B cell (primary cell): ENCODE results near the gene WDR18. TPM values are rescaled to one million over a fixed set of nuclear protein-coding genes. Genes with fewer than 3 reads are reported as not detected.

Source experiments
- ATAC-seq: fragments of 200-7000 bp; cut with Tn5 transposase; one replicate; pipeline ENCODE4 v1.10.0; 2021; ENCODE audit warnings: low read depth, mild to moderate bottlenecking, moderate number of reproducible peaks, moderate library complexity
- CTCF ChIA-PET: fragments of 350-600 bp; sonication (Branson Sonifier 250); formaldehyde crosslinking; loops from one replicate; lab custom pipeline; 2021; ENCODE audit warnings: antibody characterized with exemption, inconsistent platforms; lab: Charles Lee
- POLR2A ChIA-PET: fragments of 350-600 bp; sonication (Branson Sonifier 250); formaldehyde crosslinking; loops from one replicate; lab custom pipeline; 2021; ENCODE audit warnings: antibody characterized with exemption; lab: Charles Lee
- DNase-seq: peaks from one replicate; pipeline ENCODE4 v3.0.0; 2013
- H2AFZ ChIP-seq: 2 replicates; pipeline ENCODE4 v1.6.1; 2012; ENCODE audit warnings: mild to moderate bottlenecking, low read depth, low read length; ENCODE audit not compliant: insufficient read depth, poor library complexity, severe bottlenecking
- H3K27ac ChIP-seq, 2 donors: 1 replicate in 1 of 2; 2 replicates in 1 of 2; pipeline ENCODE4 v1.5.1; 2012 to 2013; ENCODE audit warnings: low read length in 2 of 2, mild to moderate bottlenecking in 2 of 2, moderate library complexity in 1 of 2
- H3K27me3 ChIP-seq, 4 experiments: fragments of 200-600 bp in 1 of 4; sonication (generic) in 1 of 4; replicated peaks in 1 of 4; 1 replicate in 2 of 4; 2 replicates in 2 of 4; pipeline versions ENCODE4 v1.6.1 to v1.7.0; 2013 to 2016; ENCODE audit warnings: low read length in 3 of 4, mild to moderate bottlenecking in 2 of 4, mixed read lengths in 1 of 4, moderate library complexity in 1 of 4; ENCODE audit not compliant: insufficient read depth in 4 of 4, control insufficient read depth in 3 of 4; ENCODE audit errors: control extremely low read depth in 1 of 4
- H3K36me3 ChIP-seq, 2 experiments: replicated peaks in 1 of 2; 1 replicate in 1 of 2; 2 replicates in 1 of 2; pipeline versions ENCODE4 v1.6.1 to v1.7.1; 2013; ENCODE audit warnings: low read length in 1 of 2; ENCODE audit not compliant: insufficient read depth in 2 of 2, control insufficient read depth in 1 of 2; ENCODE audit errors: control extremely low read depth in 1 of 2, extremely low read depth in 1 of 2
- H3K4me1 ChIP-seq, 2 donors: fragments of 200-600 bp in 1 of 2; sonication (generic) in 1 of 2; 1 replicate in 1 of 2; 2 replicates in 1 of 2; pipeline versions ENCODE4 v1.5.1 to v1.6.1; 2013 to 2017; ENCODE audit warnings: low read length in 2 of 2; ENCODE audit not compliant: control insufficient read depth in 2 of 2, insufficient read depth in 2 of 2
- H3K4me2 ChIP-seq: replicated peaks from 2 replicates; pipeline ENCODE3; 2012; ENCODE audit warnings: mild to moderate bottlenecking, low read depth, low read length; ENCODE audit not compliant: poor library complexity, severe bottlenecking
- H3K4me3 ChIP-seq, 5 experiments: fragments of 200-600 bp in 1 of 5; sonication (generic) in 1 of 5; 1 replicate in 3 of 5; 2 replicates in 2 of 5; pipeline versions ENCODE4 v1.5.1 to v1.7.0; 2011 to 2016; ENCODE audit warnings: low read length in 4 of 5, mild to moderate bottlenecking in 4 of 5, low read depth in 2 of 5, control low read depth in 1 of 5, moderate library complexity in 1 of 5; ENCODE audit not compliant: insufficient read depth in 1 of 5; ENCODE audit errors: control extremely low read depth in 1 of 5, extremely low read depth in 1 of 5
- H3K79me2 ChIP-seq: fragments of 200-600 bp; sonication (generic); one replicate; pipeline ENCODE4 v1.6.0; 2016; ENCODE audit warnings: low read length; ENCODE audit not compliant: control insufficient read depth, insufficient read depth
- H3K9ac ChIP-seq: fragments of 200-600 bp; sonication (generic); 2 replicates; pipeline ENCODE4 v1.6.1; 2017; ENCODE audit warnings: mild to moderate bottlenecking, low read length, moderate library complexity
- H3K9me3 ChIP-seq, 3 donors: one replicate each; pipeline versions ENCODE4 v1.6.1 to v1.7.1; 2013; ENCODE audit warnings: low read length in 2 of 3; ENCODE audit not compliant: control insufficient read depth in 2 of 3, insufficient read depth in 1 of 3; ENCODE audit errors: control extremely low read depth in 1 of 3
- H4K20me1 ChIP-seq: 2 replicates; pipeline ENCODE4 v1.6.0; 2012; ENCODE audit warnings: mild to moderate bottlenecking, low read length; ENCODE audit not compliant: insufficient read depth, control insufficient read depth, poor library complexity, severe bottlenecking
- H3K27ac Mint-ChIP-seq: one replicate; pipeline ENCODE4 v1.8.0; 2021; ENCODE audit warnings: mixed read lengths
- H3K27me3 Mint-ChIP-seq: one replicate; pipeline ENCODE4 v1.8.0; 2021; ENCODE audit warnings: mixed read lengths
- H3K4me1 Mint-ChIP-seq: one replicate; pipeline ENCODE4 v1.8.0; 2021; ENCODE audit warnings: mixed read lengths
- H3K4me3 Mint-ChIP-seq: one replicate; pipeline ENCODE4 v1.8.0; 2021; ENCODE audit warnings: mixed read lengths
- H3K9me3 Mint-ChIP-seq: one replicate; pipeline ENCODE4 v1.8.0; 2022; ENCODE audit warnings: mixed read lengths; ENCODE audit not compliant: insufficient read depth
- EZH2 ChIP-seq: IDR thresholded peaks from 2 replicates; pipeline ENCODE4 v1.6.1; 2012; ENCODE audit warnings: borderline replicate concordance, low read depth, mild to moderate bottlenecking, moderate library complexity, low read length; ENCODE audit not compliant: insufficient read depth, poor library complexity, severe bottlenecking
- WGBS: methylation state at CpG from one replicate; pipeline ENCODE4 v1.1.5; 2013; ENCODE audit warnings: missing lambda C conversion rate; ENCODE audit not compliant: insufficient coverage; 5-methylcytosine and 5-hydroxymethylcytosine counted together
- intact Hi-C: fragments of 100-400 bp; cut with micrococcal nuclease; formaldehyde crosslinking; loops from one replicate; pipeline ENCODE4 v1.10.0; 2022
- polyA plus RNA-seq: library from polyadenylated mRNA; depleted of rRNA; stranded (reverse); fragments of >200 nt; gene quantifications from 2 replicates; pipeline ENCODE4 v1.2.3, GENCODE V29; 2012
- total RNA-seq, 2 donors: library from RNA; stranded (reverse); fragments of 120-200 nt in 1 of 2; gene quantifications; 1 replicate in 1 of 2; 2 replicates in 1 of 2; pipeline versions ENCODE4 v1.2.3 to v1.2.4, GENCODE V29; 2013 to 2022
- TF ChIP-seq, protein P1 (sequence below): fragments of 200-600 bp; IDR thresholded peaks from one replicate; pipeline ENCODE4 v1.8.0; 2022; ENCODE audit warnings: antibody characterized with exemption, mild to moderate bottlenecking

The WDR18 gene
- total and polyA plus RNA-seq, 2 donors (not counting 1 experiment from before 2014, with no cell fraction given) = 48.5 to 60.5 TPM

DNA sequence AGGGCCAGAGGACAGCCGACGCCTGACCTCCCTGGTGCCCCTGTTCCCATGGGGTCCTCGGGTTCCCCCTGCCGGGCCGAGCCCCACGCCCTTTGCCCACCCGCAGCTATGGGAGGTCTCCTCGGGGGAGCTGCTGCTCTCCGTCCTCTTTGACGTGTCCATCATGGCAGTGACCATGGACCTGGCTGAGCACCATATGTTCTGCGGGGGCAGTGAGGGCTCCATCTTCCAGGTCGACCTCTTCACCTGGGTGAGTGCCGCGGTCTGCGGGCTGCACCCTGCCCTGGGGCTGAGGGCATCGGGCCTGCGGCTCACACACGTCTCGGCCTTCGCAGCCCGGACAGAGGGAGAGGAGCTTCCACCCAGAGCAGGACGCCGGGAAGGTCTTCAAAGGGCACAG, 6.6 kb downstream of the WDR18 start:
- H3K9ac ChIP-seq = no peak overlapping the region
- Mint-ChIP-seq H3K27ac (no peak overlapping the region), H3K4me1 (peaks cover 3% of the 10 kb centered on the region), H3K9me3 (no peaks in the 10 kb centered on the region), H3K4me3 (no peak overlapping the region), H3K27me3 (no peaks in the 10 kb centered on the region)
- H3K4me3 ChIP-seq = no peak overlapping the region
- no peak overlapping the region for H3K27ac ChIP-seq
- H3K79me2 ChIP-seq = peaks cover 15% of the 10 kb centered on the region
- H4K20me1 ChIP-seq = peaks cover 9% of the 10 kb centered on the region
- POLR2A ChIA-PET = no interaction called here
- no peaks in the 10 kb centered on the region for H3K9me3 ChIP-seq
- H3K4me2 ChIP-seq = no peak overlapping the region
- 98% methylated on average over 23 of the region's 23 CpGs for WGBS
- no peak for ATAC-seq
- intact Hi-C loops = no loop called here
- TF ChIP-seq EZH2 = no peak
- TF ChIP-seq, protein P1, sequence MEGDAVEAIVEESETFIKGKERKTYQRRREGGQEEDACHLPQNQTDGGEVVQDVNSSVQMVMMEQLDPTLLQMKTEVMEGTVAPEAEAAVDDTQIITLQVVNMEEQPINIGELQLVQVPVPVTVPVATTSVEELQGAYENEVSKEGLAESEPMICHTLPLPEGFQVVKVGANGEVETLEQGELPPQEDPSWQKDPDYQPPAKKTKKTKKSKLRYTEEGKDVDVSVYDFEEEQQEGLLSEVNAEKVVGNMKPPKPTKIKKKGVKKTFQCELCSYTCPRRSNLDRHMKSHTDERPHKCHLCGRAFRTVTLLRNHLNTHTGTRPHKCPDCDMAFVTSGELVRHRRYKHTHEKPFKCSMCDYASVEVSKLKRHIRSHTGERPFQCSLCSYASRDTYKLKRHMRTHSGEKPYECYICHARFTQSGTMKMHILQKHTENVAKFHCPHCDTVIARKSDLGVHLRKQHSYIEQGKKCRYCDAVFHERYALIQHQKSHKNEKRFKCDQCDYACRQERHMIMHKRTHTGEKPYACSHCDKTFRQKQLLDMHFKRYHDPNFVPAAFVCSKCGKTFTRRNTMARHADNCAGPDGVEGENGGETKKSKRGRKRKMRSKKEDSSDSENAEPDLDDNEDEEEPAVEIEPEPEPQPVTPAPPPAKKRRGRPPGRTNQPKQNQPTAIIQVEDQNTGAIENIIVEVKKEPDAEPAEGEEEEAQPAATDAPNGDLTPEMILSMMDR = no peak
- CTCF ChIA-PET = interaction anchor here (0.8 kb wide), 1 partner anchor 9 kb away, joined by 3 read pairs; no protein-coding TSS in a partner anchor
- H3K4me1 ChIP-seq = peaks cover 0 to under 1% of the 10 kb centered on the region in 2 donors
- H2AFZ ChIP-seq = no peak overlapping the region
- DNase-seq = no peak
- H3K36me3 ChIP-seq = peaks cover 0 to 30% of the 10 kb centered on the region in 2 experiments
- H3K27me3 ChIP-seq = peaks cover 0 to 2% (median under 1%) of the 10 kb centered on the region in 4 experiments

DNA sequence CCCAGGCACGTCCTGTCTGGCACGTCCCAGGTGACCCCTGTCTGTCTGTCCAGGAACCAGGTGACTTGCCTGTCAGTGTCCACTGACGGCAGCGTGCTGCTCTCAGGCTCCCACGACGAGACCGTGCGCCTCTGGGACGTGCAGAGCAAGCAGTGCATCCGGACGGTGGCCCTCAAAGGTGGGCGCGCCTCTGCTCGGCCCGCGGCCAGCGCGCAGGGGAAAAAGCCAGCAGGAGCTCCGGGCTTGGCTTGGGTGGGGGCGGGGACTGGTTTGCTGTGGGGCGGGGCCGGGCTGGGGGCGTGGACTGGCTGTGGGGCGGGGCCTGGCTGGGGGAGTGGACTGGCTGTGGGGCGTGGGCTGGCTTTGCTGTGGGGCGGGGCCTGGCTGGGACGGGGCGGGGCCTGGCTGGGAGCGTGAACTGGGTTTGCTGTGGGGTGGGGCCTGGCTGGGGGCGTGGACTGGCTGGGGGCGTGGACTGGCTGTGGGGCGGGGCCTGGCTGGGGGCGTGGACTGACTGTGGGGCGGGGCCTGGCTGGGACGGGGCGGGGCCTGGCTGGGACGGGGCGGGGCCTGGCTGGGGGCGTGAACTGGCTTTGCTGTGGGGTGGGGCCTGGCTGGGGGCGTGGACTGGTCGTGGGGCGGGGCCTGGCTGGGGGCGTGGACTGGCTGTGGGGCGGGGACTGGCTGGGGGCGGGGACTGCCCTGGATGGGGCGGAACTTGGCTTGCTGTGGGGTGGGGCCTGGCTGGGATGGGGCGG, 7.2 kb downstream of the WDR18 start:
- H3K4me3 Mint-ChIP-seq = no peak overlapping the region

More for the DNA sequence above, 7.2 kb downstream of the WDR18 start:
- Histone ChIP-seq H3K9ac (no peak overlapping the region), H3K27ac (no peak overlapping the region), H4K20me1 (peaks cover 14% of the 10 kb centered on the region), H3K4me2 (no peak overlapping the region), H3K27me3 (peaks cover 0 to 8% (median 3%) of the 10 kb centered on the region in 4 experiments), H3K9me3 (no peaks in the 10 kb centered on the region), H3K79me2 (peaks cover 15% of the 10 kb centered on the region), H3K36me3 (peaks cover 0 to 30% of the 10 kb centered on the region in 2 experiments), H3K4me3 (no peak overlapping the region), H2AFZ (no peak overlapping the region), H3K4me1 (peaks cover 6% of the 10 kb centered on the region in 2 donors)
- Mint-ChIP-seq H3K27ac (no peak overlapping the region), H3K4me1 (peaks cover 4% of the 10 kb centered on the region), H3K27me3 (peaks cover under 1% of the 10 kb centered on the region), H3K9me3 (no peaks in the 10 kb centered on the region)
- no peak for DNase-seq
- TF ChIP-seq, protein P1 = no peak
- TF ChIP-seq EZH2 = no peak
- peak; percentile 60 for ATAC-seq
- WGBS = 93% methylated on average over 30 of the region's 47 CpGs
- intact Hi-C loops = no loop called here
- CTCF ChIA-PET = no interaction called here
- POLR2A ChIA-PET = no interaction called here
